HTERT RPE-1 (cell line): ENCODE data around the gene PRUNE2.
"Not testable (repeated sequence)": the region's sequence is repeated elsewhere in the genome, so short reads cannot be mapped to it uniquely, and the experiment has no call there.

Experiments
- in situ Hi-C: fragments of 300-500 bp; cut with MboI; formaldehyde crosslinking; loops from 4 replicates; pipeline ENCODE4 v1.14.3; 2020; ENCODE audit warnings: low sequenced_read_pairs

The PRUNE2 gene

GRCh38 chr9:76700916-76701315 is 205.0 kb downstream of the PRUNE2 start:
- in situ Hi-C loops, result loop anchor here (25.0 kb wide), 1 partner anchor 264 kb away; no protein-coding TSS in a partner anchor

- in situ Hi-C loops, result loop anchor here (25.0 kb wide), 1 partner anchor 263 kb away; no protein-coding TSS in a partner anchor
Observed at GRCh38 chr9:76699971-76700370, 205.9 kb downstream of the PRUNE2 start.

GRCh38 chr9:76697554-76697953 is 208.4 kb downstream of the PRUNE2 start:
- in situ Hi-C loops, result no loop called here

GRCh38 chr9:76697081-76697480 is 208.8 kb downstream of the PRUNE2 start:
- in situ Hi-C loops, result no loop called here

- in situ Hi-C loops, result no loop called here
Observed at GRCh38 chr9:76693912-76694311, 212.0 kb downstream of the PRUNE2 start.

- in situ Hi-C loops, result no loop called here
Observed at GRCh38 chr9:76692458-76693129, 213.3 kb downstream of the PRUNE2 start.

GRCh38 chr9:76691517-76692313 is 214.2 kb downstream of the PRUNE2 start:
- in situ Hi-C loops, result no loop called here

GRCh38 chr9:76690973-76691370 is 214.9 kb downstream of the PRUNE2 start:
- in situ Hi-C loops, result no loop called here

- in situ Hi-C loops, result no loop called here
Observed at GRCh38 chr9:76690246-76690972, 215.5 kb downstream of the PRUNE2 start.

- in situ Hi-C loops, result no loop called here
Observed at GRCh38 chr9:76688471-76689238, 217.3 kb downstream of the PRUNE2 start.

GRCh38 chr9:76687861-76688391 is 218.0 kb downstream of the PRUNE2 start:
- in situ Hi-C loops, result no loop called here

- in situ Hi-C loops, result no loop called here
Observed at GRCh38 chr9:76686756-76687155, 219.2 kb downstream of the PRUNE2 start.

- in situ Hi-C loops, result no loop called here
Observed at GRCh38 chr9:76684213-76684612, 221.7 kb downstream of the PRUNE2 start.

GRCh38 chr9:76681556-76681955 is 224.4 kb downstream of the PRUNE2 start:
- in situ Hi-C loops, result no loop called here

- in situ Hi-C loops, result no loop called here
Observed at GRCh38 chr9:76680716-76681425, 225.0 kb downstream of the PRUNE2 start.

GRCh38 chr9:76677481-76678055 is 228.3 kb downstream of the PRUNE2 start:
- in situ Hi-C loops, result no loop called here

GRCh38 chr9:76676857-76677256 is 229.1 kb downstream of the PRUNE2 start:
- in situ Hi-C loops, result no loop called here

- in situ Hi-C loops, result no loop called here
Observed at GRCh38 chr9:76667521-76667957, 238.4 kb downstream of the PRUNE2 start.

GRCh38 chr9:76665966-76666365 is 239.9 kb downstream of the PRUNE2 start:
- in situ Hi-C loops, result not testable (repeated sequence)
